H9 (cell line): ENCODE results near the gene SLC19A1. TPM values are rescaled to one million over a fixed set of nuclear protein-coding genes. Genes with fewer than 3 reads are reported as not detected.

Source experiments
- DNase-seq: peaks from one replicate; pipeline ENCODE4 v3.0.0-alpha.2; 2017
- H2AFZ ChIP-seq: one replicate; pipeline ENCODE4 v1.6.1; 2013; ENCODE audit warnings: mild to moderate bottlenecking, low read length, control low read depth, moderate library complexity
- H2AK5ac ChIP-seq: 2 replicates; pipeline ENCODE4 v1.6.1; 2013; ENCODE audit warnings: low read length, control low read depth, mixed read lengths; ENCODE audit not compliant: insufficient read length
- H2BK120ac ChIP-seq: one replicate; pipeline ENCODE4 v1.6.1; 2013; ENCODE audit warnings: low read depth, mild to moderate bottlenecking, low read length, control low read depth, inconsistent platforms; ENCODE audit not compliant: poor library complexity, severe bottlenecking
- H2BK12ac ChIP-seq: 2 replicates; pipeline ENCODE4 v1.6.1; 2013; ENCODE audit warnings: low read length, control low read depth, mixed read lengths, low read depth; ENCODE audit not compliant: insufficient read length
- H2BK15ac ChIP-seq: 2 replicates; pipeline ENCODE4 v1.6.1; 2013; ENCODE audit warnings: low read depth, low read length, control low read depth
- H2BK20ac ChIP-seq: one replicate; pipeline ENCODE4 v1.6.1; 2013; ENCODE audit warnings: low read depth, mild to moderate bottlenecking, low read length, control low read depth, inconsistent platforms; ENCODE audit not compliant: poor library complexity, severe bottlenecking
- H2BK5ac ChIP-seq: 2 replicates; pipeline ENCODE4 v1.6.1; 2013; ENCODE audit warnings: low read length, control low read depth, mixed read lengths; ENCODE audit not compliant: insufficient read length
- H3K14ac ChIP-seq: 2 replicates; pipeline ENCODE4 v1.6.1; 2013; ENCODE audit warnings: low read length, control low read depth; ENCODE audit not compliant: insufficient read depth
- H3K18ac ChIP-seq: 2 replicates; pipeline ENCODE4 v1.6.1; 2013; ENCODE audit warnings: low read depth, mild to moderate bottlenecking, mixed read lengths, low read length, control low read depth; ENCODE audit not compliant: insufficient read length
- H3K23ac ChIP-seq: 2 replicates; pipeline ENCODE4 v1.6.1; 2013; ENCODE audit warnings: low read length, control low read depth, mixed read lengths, low read depth; ENCODE audit not compliant: insufficient read length
- H3K23me2 ChIP-seq: 2 replicates; pipeline ENCODE4 v1.6.1; 2013; ENCODE audit warnings: low read depth, mild to moderate bottlenecking, mixed read lengths, low read length, control low read depth; ENCODE audit not compliant: insufficient read length, poor library complexity, severe bottlenecking
- H3K27ac ChIP-seq: 2 replicates; pipeline ENCODE4 v1.5.1; 2013; ENCODE audit warnings: low read length, control low read depth, mixed read lengths, low read depth; ENCODE audit not compliant: insufficient read length
- H3K27me3 ChIP-seq: 2 replicates; pipeline ENCODE4 v1.6.1; 2013; ENCODE audit warnings: low read length, control low read depth, inconsistent platforms; ENCODE audit not compliant: insufficient read depth
- H3K4ac ChIP-seq: 2 replicates; pipeline ENCODE4 v1.6.1; 2013; ENCODE audit warnings: low read depth, mild to moderate bottlenecking, control low read depth, inconsistent platforms, low read length, moderate library complexity
- H3K4me1 ChIP-seq: 2 replicates; pipeline ENCODE4 v1.6.1; 2013; ENCODE audit warnings: low read length, control low read depth, inconsistent platforms; ENCODE audit not compliant: insufficient read depth
- H3K4me2 ChIP-seq: 2 replicates; pipeline ENCODE4 v1.6.1; 2013; ENCODE audit warnings: low read length, control low read depth, mixed read lengths; ENCODE audit not compliant: insufficient read length, insufficient read depth
- H3K56ac ChIP-seq: 2 replicates; pipeline ENCODE4 v1.6.1; 2013; ENCODE audit warnings: low read depth, mild to moderate bottlenecking, mixed read lengths, low read length, control low read depth; ENCODE audit not compliant: insufficient read length
- H3K79me1 ChIP-seq: 2 replicates; pipeline ENCODE4 v1.6.1; 2013; ENCODE audit warnings: low read depth, mild to moderate bottlenecking, moderate library complexity, low read length, control low read depth, inconsistent platforms; ENCODE audit not compliant: insufficient read depth, poor library complexity, severe bottlenecking
- H3K79me2 ChIP-seq: 2 replicates; pipeline ENCODE4 v1.6.1; 2013; ENCODE audit warnings: low read length, control low read depth, inconsistent platforms; ENCODE audit not compliant: insufficient read depth
- H3K9ac ChIP-seq: 2 replicates; pipeline ENCODE4 v1.6.1; 2013; ENCODE audit warnings: low read length, control low read depth, mixed read lengths; ENCODE audit not compliant: insufficient read length; ENCODE audit errors: extremely low read depth
- H3K9me3 ChIP-seq: one replicate; pipeline ENCODE4 v1.6.1; 2013; ENCODE audit warnings: low read depth, low read length, inconsistent platforms; ENCODE audit not compliant: control insufficient read depth
- H3T11ph ChIP-seq: one replicate; pipeline ENCODE4 v1.6.1; 2013; ENCODE audit warnings: mild to moderate bottlenecking, low read length, control low read depth, inconsistent platforms
- H4K20me1 ChIP-seq: one replicate; pipeline ENCODE4 v1.6.1; 2013; ENCODE audit not compliant: control insufficient read depth, insufficient read length, insufficient read depth
- H4K5ac ChIP-seq: 2 replicates; pipeline ENCODE4 v1.6.1; 2013; ENCODE audit warnings: low read depth, mild to moderate bottlenecking, mixed read lengths, low read length, control low read depth; ENCODE audit not compliant: insufficient read length
- H4K8ac ChIP-seq: replicated peaks from 2 replicates; pipeline ENCODE4 v1.6.1; 2013; ENCODE audit warnings: low read length, control low read depth, mixed read lengths, low read depth; ENCODE audit not compliant: insufficient read length
- H4K91ac ChIP-seq: 2 replicates; pipeline ENCODE4 v1.6.1; 2013; ENCODE audit warnings: low read depth, mild to moderate bottlenecking, moderate library complexity, mixed read lengths, low read length, control low read depth; ENCODE audit not compliant: insufficient read length
- H3K27ac Mint-ChIP-seq, 3 experiments: 2 replicates in 2 of 3; 3 replicates in 1 of 3; pipeline ENCODE4 v1.8.0; 2020 to 2021; ENCODE audit warnings: mixed read lengths in 3 of 3, mild to moderate bottlenecking in 1 of 3, moderate library complexity in 1 of 3
- H3K27me3 Mint-ChIP-seq: 2 replicates; pipeline ENCODE4 v1.8.0; 2021; ENCODE audit warnings: low read depth, mild to moderate bottlenecking, moderate library complexity, mixed read lengths
- H3K36me3 Mint-ChIP-seq, 3 experiments: 2 replicates in 2 of 3; 3 replicates in 1 of 3; pipeline ENCODE4 v1.8.0; 2020 to 2021; ENCODE audit warnings: low read depth in 3 of 3, mixed read lengths in 3 of 3; ENCODE audit not compliant: insufficient read depth in 1 of 3
- H3K4me1 Mint-ChIP-seq, 2 experiments: 2 replicates each; pipeline ENCODE4 v1.8.0; 2020; ENCODE audit warnings: mixed read lengths in 2 of 2
- H3K4me3 Mint-ChIP-seq, 2 experiments: 2 replicates in 1 of 2; 3 replicates in 1 of 2; pipeline ENCODE4 v1.8.0; 2020 to 2021; ENCODE audit warnings: mild to moderate bottlenecking in 2 of 2, mixed read lengths in 2 of 2, moderate library complexity in 1 of 2
- H3K9me3 Mint-ChIP-seq, 2 experiments: 2 replicates in 1 of 2; 3 replicates in 1 of 2; pipeline ENCODE4 v1.8.0; 2020; ENCODE audit warnings: mild to moderate bottlenecking in 2 of 2, mixed read lengths in 2 of 2, moderate library complexity in 1 of 2
- WGBS: extraction: QIAGEN DNeasy Blood & Tissue Kit; methylation state at CpG from one replicate; pipeline ENCODE4 v1.1.7; 2013; ENCODE audit warnings: missing lambda C conversion rate, low lambda C conversion rate, mixed read lengths; ENCODE audit not compliant: insufficient read length; ENCODE audit errors: extremely low coverage; 5-methylcytosine and 5-hydroxymethylcytosine counted together
- total RNA-seq: library from RNA; stranded (reverse); gene quantifications from 2 replicates; pipeline ENCODE4 v1.2.1, GENCODE V29; 2021
- TF ChIP-seq, protein P1 (sequence below): fragments of 200-600 bp; sonication (generic); conservative IDR thresholded peaks from 3 replicates; pipeline ENCODE4 v1.8.0; 2021; ENCODE audit warnings: antibody characterized with exemption, mild to moderate bottlenecking

The SLC19A1 gene
- total RNA-seq, 1 experiment from 2014 or later, result 32.4 TPM

DNA sequence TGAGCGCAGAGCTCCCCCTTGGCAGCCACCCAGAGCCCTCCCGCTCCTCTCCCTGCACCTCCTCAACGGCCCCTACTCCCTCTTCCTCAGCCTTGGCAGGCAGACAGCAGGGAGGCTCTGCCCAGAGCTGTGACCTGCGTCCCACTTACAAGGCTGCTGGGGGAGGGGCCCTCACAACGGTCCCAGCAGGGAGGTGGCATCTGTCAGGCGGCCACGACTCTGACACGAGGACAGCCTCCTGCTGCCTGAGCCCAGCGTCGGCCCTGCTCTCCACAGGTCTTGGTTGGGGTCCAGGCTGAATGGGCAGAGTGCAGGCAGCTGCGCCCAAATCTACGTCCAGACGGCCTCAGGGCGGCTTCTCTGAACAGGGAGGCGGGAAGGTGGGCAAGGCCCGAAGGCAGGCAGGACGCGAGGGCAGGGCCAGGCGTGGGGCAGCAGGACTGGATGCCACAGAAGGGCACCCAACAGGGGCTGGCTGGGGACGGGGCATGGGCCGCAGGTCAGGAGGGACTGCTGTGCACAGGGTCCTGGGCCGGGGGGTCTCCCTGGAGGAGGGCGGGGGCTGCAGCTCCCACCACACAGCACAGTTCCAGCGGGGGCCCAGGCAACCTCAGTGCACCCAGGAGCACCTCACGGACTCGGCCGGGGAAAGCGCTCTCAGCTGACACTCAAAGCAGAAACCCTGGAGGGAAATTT, 7.5 kb downstream of the SLC19A1 start:
- H4K91ac ChIP-seq, result no peak overlapping the region
- H3K23me2 ChIP-seq, result no peaks in the 10 kb centered on the region
- H3K27me3 ChIP-seq, result no peaks in the 10 kb centered on the region
- H2BK20ac ChIP-seq, result no peak overlapping the region
- TF ChIP-seq, protein P1, sequence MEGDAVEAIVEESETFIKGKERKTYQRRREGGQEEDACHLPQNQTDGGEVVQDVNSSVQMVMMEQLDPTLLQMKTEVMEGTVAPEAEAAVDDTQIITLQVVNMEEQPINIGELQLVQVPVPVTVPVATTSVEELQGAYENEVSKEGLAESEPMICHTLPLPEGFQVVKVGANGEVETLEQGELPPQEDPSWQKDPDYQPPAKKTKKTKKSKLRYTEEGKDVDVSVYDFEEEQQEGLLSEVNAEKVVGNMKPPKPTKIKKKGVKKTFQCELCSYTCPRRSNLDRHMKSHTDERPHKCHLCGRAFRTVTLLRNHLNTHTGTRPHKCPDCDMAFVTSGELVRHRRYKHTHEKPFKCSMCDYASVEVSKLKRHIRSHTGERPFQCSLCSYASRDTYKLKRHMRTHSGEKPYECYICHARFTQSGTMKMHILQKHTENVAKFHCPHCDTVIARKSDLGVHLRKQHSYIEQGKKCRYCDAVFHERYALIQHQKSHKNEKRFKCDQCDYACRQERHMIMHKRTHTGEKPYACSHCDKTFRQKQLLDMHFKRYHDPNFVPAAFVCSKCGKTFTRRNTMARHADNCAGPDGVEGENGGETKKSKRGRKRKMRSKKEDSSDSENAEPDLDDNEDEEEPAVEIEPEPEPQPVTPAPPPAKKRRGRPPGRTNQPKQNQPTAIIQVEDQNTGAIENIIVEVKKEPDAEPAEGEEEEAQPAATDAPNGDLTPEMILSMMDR, result no peak
- DNase-seq, result no peak
- no peak overlapping the region for H3K4me2 ChIP-seq
- H2BK5ac ChIP-seq, result no peak overlapping the region
- no peaks in the 10 kb centered on the region for H3K79me1 ChIP-seq
- no peak overlapping the region for H3K4ac ChIP-seq
- no peak overlapping the region for H3K56ac ChIP-seq
- Mint-ChIP-seq H3K4me1 (no peaks in the 10 kb centered on the region), H3K4me3 (no peak overlapping the region; a peak in 1 of 5 replicates), H3K9me3 (no peaks in the 10 kb centered on the region; a peak in 1 of 5 replicates), H3K27me3 (no peaks in the 10 kb centered on the region), H3K27ac (peak overlapping the region; percentile 79 to 94 (median 92); a peak in 3 of 7 replicates), H3K36me3 (peaks cover 4 to 21% (median 8%) of the 10 kb centered on the region in 3 experiments; a peak in 6 of 7 replicates)
- no peak overlapping the region for H4K5ac ChIP-seq
- no peak overlapping the region for H2AK5ac ChIP-seq
- no CpG with 5 or more reads among the region's 28 CpGs for WGBS
- H3K4me1 ChIP-seq, result no peaks in the 10 kb centered on the region
- H4K8ac ChIP-seq, result no peak overlapping the region
- no peak overlapping the region for H3K9ac ChIP-seq
- no peak overlapping the region for H3T11ph ChIP-seq
- no peak overlapping the region for H2AFZ ChIP-seq
- H3K18ac ChIP-seq, result no peak overlapping the region
- no peak overlapping the region for H3K23ac ChIP-seq
- no peaks in the 10 kb centered on the region for H4K20me1 ChIP-seq
- peaks cover 2% of the 10 kb centered on the region; the same call in 1 of the 2 replicates for H3K79me2 ChIP-seq
- no peak overlapping the region for H3K27ac ChIP-seq
- no peak overlapping the region for H2BK15ac ChIP-seq
- no peak overlapping the region for H2BK12ac ChIP-seq
- H2BK120ac ChIP-seq, result no peak overlapping the region
- H3K14ac ChIP-seq, result no peak overlapping the region
- H3K9me3 ChIP-seq, result no peaks in the 10 kb centered on the region
